HEK293 (cell line): Measurements from ENCODE around the gene SAXO1.

Source experiments
- ZBTB1 ChIP-seq: fragments of 450-650 bp; formaldehyde crosslinking; IDR thresholded peaks from 2 replicates; pipeline ENCODE4 v1.5.1; 2016; ENCODE audit warnings: missing biosample characterization, missing genetic modification characterization
- TF ChIP-seq, protein P1 (sequence below): fragments of 450-650 bp; formaldehyde crosslinking; IDR thresholded peaks from 2 replicates; pipeline ENCODE4 v1.5.1; 2016; ENCODE audit warnings: missing biosample characterization, missing genetic modification characterization

DNA sequence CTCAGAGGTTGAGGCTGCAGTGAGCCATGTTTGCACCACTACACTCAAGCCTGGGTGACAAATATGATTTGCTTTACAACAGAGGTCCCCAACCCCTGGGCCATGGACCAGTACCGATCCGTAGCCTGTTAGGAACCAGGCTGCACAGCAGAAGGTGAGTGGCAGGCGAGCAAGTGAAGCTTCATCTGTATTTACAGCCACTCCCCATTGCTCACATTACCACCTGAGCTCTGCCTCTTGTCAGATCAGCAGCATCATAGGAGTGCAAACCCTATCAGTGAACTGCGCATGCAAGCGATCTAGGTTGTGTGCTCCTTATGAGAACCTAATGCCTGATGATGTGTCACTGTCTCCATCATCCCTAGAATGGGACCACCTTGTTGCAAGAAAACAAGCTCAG lies 42.5 kb downstream of the SAXO1 start:
- TF ChIP-seq ZBTB1 (tag by site-specific recombination): no peak
- TF ChIP-seq, protein P1, sequence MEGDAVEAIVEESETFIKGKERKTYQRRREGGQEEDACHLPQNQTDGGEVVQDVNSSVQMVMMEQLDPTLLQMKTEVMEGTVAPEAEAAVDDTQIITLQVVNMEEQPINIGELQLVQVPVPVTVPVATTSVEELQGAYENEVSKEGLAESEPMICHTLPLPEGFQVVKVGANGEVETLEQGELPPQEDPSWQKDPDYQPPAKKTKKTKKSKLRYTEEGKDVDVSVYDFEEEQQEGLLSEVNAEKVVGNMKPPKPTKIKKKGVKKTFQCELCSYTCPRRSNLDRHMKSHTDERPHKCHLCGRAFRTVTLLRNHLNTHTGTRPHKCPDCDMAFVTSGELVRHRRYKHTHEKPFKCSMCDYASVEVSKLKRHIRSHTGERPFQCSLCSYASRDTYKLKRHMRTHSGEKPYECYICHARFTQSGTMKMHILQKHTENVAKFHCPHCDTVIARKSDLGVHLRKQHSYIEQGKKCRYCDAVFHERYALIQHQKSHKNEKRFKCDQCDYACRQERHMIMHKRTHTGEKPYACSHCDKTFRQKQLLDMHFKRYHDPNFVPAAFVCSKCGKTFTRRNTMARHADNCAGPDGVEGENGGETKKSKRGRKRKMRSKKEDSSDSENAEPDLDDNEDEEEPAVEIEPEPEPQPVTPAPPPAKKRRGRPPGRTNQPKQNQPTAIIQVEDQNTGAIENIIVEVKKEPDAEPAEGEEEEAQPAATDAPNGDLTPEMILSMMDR (tag by site-specific recombination): no peak
